HG03558 (cell line): ENCODE results near the gene NIPAL4.
"Not testable (repeated sequence)": the region's sequence is repeated elsewhere in the genome, so short reads cannot be mapped to it uniquely, and the experiment has no call there.

Experiments used
- ATAC-seq: cut with Tn5 transposase; IDR thresholded peaks from one replicate; pipeline ENCODE4 v1.9.1; 2021; ENCODE audit warnings: moderate number of reproducible peaks; ENCODE audit not compliant: unreplicated experiment; ENCODE audit errors: extremely low read depth

Gene NIPAL4

DNA sequence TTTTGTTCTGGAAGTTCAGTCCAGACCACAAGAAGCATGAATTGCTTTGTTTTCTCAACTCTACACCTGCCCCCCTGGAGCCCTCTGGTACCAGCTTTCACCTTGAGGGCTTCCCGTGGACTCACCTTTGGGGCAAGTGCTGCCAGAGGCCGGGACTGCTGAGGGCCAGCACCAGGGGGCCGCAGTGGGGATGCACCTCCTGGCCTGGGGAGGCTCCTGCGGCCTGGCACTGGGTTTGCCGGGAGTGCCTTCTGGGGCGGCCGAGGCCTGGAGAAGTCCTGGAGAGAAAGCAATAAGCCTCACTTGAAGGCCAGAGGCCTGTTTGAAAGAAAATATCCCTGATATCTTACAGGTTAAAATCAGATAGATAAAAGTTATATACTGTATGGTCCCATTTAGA is 21.7 kb downstream of the NIPAL4 start:
- no peak for ATAC-seq

DNA sequence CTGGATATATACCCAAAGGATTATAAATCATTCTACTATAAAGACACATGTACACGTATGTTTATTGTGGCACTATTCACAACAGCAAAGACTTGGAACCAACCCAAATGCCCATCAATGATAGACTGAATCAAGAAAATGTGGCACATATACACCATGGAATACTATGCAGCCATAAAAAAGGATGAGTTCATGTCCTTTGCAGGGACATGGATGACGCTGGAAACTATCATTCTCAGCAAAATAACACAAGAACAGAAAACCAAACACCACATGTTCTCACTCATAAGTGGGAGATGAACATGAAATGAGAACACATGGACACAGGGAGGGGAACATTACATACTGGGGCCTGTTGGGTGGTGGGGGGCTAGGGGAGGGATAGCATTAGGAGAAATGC is 22.7 kb downstream of the NIPAL4 start:
- not testable (repeated sequence) for ATAC-seq

DNA sequence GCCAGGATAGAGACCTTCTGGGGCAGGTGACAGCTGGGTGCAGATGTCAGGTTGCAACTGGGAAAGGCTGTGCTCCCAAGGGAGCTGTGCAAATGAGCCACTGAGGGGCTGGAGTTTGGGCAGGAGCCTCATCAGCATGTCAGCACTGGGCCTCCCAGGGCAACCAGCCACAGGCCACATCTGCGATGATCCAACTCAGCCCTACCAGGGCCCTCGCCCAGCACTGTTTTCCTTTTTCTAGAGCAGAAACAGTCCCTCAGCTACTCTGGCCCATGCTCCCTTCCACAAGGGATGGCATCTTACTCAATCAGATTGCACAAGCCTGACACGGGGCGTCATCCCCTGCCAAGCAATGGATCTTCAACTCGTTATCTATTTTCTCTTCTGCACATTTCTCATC is 24.8 kb downstream of the NIPAL4 start:
- no peak for ATAC-seq

DNA sequence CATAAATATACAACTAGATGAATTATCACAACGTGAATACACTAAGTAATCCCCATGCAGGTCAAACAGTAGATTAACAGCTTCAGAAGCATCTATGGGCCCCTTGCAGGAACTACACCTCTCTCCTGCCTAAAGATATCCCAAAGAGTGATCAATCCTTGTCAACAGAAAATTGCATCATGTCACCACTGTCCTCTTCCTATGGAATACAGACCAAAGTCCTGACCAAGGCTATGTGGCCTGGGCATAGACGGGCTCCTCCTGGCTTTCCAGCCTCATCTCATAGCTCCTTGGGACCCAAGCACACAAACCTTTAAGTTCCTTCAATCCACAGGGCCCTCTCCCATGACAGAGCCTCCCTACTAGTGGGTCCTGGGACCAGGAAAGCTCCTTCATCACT is 25.3 kb downstream of the NIPAL4 start:
- no peak for ATAC-seq

DNA sequence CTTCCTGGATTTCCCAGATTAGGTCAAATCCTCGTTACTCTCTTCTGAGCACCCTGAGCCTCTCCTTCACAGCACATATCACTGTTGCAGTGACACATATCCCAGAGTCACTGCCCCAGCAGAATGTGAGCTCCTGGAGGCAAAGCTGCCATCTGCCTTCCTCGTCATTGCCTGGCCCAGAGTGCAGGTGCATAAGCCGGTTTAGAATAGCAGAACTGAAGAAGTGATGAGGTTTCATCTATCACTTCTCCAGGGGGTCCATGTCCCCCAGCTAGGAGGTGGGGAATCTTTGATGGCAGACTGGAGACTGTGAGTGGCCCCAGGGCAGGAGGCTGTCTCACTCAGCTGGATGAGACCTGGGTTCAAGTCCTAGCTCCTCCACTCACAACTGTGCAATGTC is 25.8 kb downstream of the NIPAL4 start:
- ATAC-seq, result no peak

DNA sequence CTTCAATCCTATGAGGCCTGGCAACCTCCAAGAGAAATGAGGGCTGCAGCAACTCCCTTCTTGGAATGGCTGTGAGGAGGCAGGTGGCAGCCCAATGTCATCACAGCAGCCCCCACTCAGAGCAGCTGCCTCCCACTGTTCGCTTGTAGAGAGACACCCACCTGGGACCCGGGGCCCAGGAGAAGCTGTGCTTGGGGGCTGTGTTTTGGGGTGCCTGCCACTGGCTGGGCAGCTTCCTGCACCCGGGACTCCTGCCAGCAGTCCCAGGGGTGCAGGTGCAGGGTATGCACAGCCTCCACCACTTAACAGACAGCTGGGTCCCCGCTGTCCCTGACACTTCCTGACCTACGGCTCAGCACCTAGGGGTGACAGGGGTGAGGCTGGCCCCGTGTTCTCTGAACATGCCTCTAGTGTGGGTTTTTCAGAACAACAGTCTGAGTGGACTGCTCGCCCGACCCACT is 26.2 kb downstream of the NIPAL4 start:
- ATAC-seq, result no peak

DNA sequence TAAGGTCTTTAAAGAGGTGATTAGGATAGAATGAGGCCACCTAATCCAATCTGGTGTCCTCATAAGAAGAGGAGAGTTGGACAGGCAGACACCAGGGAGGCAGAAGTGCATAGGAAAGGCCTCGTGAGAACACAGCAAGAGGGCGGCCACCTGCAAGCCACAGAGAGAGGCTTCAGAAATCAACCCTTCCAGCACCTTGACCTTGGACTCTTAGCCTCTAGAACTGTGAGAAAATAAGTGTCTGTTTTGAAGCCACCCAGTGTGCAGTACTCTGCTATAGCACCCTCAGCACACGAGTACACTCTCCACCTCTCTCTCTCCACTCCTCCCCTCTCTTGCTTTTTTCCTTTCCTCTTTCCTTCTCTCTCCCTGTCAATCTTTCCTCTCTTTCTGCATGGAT is 26.8 kb downstream of the NIPAL4 start:
- ATAC-seq, result no peak

DNA sequence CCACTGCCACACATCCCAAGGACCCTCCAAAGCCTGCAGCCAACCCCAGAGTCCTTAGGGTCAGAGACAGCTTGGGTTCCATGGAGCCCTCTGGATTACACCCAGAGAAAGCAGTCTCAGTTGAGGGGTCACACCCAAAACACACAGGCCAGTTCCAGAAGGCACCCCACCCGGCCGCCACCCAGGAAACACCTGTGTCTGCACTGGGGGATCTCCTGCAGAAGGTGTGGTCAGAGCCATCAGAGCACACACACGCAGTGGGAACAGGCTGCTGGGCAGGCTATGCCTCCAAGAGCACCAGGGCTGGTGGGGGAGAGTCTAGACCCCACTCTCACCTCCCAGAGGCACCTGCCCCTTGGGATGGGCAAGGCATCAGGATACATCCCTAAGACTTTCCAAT is 27.3 kb downstream of the NIPAL4 start:
- no peak for ATAC-seq

DNA sequence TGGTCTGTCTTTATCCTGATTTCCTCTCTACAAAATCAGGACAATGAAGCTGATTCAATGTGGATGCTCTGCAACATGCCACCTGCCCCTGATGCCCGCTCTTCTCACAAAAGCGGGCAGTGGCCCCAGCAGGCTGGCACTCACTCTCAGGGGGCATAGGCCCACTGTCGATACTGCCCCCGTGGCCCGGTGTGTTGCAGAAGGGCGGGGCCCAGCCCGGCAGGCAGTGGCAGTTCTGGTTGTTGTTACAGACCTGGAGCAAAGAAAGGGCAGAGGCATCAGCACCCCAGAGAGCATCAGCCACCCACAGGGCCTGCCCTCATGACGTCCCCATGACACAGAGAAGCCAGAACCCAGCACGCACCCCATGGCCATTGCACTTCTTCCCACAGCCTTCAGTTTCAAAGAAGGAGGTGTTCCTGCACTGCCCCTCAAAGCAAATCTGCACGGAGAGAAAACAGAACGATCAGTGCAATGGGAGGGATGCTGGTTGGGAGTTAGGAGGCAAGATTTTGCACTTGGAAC is 31.5 kb downstream of the NIPAL4 start:
- ATAC-seq, result no peak

DNA sequence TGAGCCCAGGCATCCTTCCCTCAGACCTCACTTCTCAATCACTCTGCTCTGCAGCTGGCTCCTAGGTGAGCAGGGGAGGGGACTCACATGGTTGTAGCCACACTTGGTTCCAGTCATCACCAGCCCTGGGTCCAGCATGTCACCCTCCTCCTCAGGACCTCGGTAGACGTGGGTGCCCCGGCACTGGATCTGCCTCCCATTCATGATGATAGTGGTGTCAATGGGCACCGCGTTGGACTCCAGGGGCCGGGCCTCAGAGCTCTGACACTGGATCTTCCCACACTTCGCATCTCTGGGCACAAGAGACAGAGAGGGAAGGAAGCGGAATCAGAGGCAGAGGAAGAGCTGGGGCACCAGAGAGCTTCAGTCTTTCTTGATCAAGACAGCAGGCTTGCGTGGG is 32.9 kb downstream of the NIPAL4 start:
- no peak for ATAC-seq

DNA sequence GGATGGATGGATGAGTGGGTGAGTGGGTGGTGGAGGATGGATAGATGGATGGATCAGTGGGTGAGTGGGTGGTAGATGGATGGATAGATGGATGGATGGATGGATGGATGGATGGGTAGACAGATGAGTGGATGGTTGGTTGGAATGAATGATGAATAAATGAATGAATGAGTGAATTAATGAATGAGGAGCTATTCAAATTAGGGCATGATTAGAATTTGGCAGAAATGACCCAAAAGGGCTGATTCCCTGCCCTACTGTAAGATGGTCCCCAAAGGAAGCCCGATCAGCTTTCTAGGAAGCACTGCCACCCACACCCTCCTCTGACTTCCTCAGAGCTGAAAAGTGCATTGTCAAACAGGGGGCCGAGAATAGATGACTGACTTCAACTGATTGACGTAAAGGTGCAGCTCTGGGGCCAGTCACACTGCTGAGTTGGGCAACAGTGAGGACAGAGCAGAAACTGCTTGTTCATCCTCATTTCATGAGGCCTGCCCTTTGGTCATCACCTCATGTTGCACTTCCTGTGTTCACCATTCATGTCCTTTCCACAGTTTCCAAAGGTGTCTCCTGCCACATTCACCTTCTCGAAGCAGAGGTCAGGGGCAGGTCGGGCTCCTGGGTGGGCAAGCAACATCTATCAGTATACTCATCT is 34.3 kb downstream of the NIPAL4 start:
- no peak for ATAC-seq

DNA sequence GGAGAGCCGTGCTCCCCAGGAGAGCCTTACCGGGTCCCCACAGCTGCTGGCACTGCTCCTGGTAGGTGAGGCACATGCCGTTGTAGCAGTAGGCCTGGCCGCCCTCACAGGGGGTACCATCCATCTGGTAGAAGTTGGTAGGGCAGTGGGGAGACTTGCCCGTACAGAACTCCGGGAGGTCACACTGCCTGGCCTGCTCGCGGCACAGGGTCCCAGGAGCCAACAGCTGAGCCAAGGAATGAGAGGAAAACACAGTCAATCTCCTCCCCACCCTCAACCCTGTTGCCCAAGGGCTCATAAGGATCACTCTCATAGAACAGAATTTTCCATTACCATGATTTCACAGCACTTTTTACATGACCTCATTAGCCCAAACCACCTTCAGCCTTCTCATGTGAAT is 36.9 kb downstream of the NIPAL4 start:
- no peak for ATAC-seq

DNA sequence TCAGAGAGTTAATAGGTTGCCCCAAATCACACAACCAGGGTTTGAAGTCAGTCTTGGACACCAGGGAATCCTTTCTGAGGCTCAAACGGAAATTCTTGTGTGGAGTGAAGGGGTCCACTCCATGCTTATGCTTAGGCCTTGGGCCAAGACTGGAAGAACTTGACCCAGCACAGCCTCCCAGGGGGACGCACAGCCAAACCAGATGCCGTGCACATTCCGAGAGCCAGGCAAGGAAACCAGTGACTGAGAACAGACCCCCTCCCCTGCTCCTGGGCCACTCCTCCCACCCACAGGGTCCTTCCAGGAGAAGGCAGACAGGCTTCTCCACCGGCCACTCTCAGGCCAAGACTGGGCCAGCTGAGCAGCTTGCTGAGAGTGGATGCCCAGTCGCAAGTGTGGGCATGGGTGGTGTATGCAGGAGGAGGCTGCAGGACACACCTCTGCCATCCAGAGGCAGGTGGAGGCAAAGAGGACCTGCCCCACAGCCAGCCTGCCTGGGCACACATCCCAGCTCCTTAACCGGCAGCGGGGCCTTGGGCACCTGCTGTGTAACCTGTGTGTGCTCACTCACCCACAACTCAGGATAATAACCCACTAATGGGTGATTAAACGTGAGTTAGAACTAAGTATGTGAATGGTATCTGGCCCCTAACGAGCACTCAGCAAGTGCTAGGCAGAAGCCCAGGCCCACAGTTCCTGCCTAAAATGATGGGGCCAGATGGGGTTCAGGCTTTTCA is 38.0 kb downstream of the NIPAL4 start:
- no peak for ATAC-seq

DNA sequence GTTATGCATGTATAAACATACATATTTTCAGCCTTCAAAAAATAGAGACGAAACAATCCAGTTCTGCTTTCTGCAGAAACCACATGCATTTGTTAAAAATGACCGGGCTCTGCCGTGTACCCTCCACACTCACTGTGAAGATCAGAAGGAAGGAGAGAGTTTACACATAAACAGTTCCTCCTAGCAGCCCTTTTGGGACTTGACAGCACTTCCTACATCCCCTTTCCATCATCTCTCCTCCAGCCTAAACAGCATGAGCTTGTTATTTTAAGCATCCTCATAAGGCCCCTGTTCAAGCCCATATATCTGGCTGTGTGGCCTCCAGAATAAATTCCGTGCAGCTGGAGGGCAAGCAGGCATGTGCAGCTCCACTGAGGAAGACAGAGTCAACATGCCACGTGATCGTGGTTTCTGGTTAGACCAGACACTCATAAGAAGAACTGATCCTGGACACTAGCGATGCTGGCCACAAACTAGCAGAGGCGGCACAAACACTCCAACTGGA is 42.2 kb downstream of the NIPAL4 start:
- peak; percentile 65 for ATAC-seq

DNA sequence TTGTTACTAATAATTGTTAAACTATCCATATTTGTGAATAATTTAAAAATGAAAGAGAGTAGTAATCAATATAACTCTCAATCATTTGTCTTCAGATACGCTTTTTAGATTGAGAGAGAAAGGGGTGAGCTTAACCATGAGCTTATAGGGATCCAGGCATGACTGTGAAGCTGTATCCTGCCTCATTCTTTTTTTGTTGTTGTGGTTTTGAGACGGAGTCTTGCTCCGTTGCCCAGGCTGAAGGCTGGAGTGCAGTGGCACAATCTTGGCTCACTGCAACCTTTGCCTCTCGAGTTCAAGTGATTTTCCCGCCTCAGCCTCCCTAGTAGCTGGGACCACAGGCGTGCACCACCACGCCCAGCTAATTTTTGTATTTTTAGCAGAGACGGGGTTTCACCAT is 44.0 kb downstream of the NIPAL4 start:
- no peak for ATAC-seq

DNA sequence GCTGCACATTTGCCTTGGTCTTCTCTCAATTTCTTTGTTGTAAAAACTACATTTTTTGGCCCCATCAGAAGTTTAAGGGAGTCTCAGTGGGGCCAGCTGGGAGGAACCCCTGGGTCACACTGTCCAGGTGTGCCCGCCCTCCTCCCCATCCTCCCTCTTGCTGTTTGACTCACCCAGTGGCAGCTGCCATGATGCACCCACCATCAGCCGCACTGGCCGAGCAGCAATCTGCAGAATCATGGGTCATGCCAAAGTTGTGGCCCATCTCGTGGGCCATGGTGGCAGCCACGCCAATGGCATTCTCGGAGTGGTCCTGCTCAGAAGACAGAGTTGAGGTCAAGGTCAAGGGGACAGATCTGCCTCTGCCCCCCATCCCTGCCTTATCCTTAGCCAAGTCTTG is 45.5 kb downstream of the NIPAL4 start:
- ATAC-seq, result no peak

DNA sequence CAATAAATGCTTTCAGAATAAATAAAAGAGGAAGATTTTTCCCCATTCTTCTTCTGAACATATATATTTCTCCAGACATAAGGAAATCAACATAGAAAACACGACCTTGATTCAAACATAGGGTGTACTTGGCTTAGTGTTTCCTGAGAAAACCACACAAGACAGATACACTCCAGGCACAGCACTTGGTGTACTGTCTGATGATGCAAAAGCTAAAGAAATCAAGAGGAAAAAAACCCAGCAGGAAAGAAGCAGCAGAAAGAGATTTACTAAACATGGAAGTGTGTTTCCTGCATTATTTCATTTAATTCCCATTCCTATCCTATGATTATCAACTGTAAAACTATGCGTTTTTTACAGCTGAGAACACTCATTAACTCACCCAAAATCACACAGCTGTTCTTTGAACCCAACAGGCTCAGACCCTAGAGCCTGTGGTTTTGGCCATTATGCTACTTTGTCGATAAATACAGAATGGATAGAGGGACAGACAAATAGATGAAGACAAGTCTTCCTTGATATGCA is 46.1 kb downstream of the NIPAL4 start:
- no peak for ATAC-seq

DNA sequence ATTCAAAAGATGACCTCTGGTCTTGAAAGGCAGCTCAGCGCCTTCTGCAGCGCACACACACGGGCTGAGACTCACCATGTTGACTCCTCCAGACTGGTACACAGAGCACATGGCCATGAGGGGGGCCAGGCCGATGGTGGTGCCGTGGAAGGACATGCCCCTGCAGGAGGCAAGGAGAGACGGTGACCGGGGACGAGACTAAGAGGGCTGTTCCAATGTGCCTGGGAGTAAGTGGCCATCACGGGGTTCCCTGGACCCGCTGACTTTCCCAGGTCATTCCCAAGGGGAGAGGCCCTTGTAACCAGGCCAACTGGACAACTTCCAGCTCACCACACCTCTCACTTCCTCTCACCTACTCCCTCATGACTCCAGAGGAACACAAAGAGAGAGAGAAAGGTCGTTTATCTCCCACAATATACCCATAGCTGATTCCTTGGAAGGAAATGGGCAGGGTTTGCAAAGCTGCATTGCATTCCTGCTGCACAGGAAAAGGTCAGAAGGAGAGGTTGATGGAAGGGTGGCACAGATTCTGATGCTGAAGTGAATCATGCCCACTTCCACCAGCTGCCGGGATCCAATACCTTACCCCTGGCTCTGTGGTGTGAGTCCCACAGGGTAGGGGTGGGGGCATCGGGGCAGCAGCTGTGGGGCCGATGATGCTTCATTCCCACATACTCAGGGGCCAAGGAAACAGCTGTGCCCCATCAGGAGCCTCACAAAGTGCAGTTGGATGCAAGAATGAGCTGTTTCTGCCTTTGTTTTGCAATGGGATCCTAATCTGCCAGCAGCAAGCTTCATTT is 47.2 kb downstream of the NIPAL4 start:
- ATAC-seq, result no peak

DNA sequence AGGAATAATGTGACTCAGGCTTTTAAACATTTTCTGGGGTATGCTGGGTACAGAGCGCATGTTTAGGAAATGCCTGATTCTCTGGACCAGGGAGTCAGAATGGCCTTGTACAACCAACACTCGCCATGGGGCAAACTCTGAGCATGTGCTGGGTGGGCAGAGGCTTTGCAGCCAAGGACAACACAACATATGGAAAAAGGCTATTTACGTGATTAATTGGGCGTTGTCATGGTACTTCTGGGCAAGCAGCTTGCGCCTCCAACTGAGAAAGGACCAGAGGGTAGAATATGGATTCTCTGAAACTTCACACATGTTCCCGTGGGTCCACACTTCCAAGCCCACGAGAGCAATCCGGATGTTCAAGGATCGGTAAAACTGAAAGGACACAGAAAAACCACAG is 49.1 kb downstream of the NIPAL4 start:
- no peak for ATAC-seq

DNA sequence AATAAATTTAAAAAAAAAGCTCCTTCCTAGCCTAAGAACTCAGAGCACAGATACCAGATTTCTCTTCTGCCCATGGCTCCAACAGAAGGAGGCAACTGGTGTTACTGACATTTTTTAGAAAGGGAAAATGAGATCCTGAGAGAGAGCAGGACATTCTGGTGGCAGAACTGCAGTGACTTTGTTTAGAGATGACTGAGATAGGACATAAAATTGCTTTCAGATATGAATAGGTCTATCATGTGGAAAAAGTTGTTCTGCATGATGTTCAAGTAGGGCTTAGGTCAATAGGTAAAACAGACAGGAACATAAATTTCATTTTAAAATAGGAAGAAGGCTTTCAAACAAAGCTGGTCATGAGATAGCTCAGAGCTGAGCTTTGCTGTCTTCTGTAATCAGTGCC is 49.6 kb downstream of the NIPAL4 start:
- ATAC-seq, result no peak

DNA sequence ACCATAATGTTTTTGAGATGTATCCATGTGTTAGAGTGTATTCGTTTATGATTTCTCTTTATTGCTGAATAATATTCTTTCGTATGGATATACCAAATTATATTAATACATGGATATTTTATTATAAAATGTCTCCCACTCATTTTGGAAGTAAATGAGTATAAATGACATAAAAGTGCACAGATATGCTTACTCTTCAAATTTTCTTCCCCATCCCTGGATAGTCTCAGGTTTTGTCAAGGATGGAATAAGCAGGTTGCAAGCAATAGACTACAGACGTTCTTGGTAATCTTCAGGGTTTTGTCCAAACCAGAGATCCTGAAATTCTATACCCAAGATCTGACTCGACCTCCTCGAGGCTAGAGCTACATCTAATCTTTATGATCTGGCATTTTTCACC is 50.7 kb downstream of the NIPAL4 start:
- no peak for ATAC-seq
